Right lobe of liver (tissue), 4 donors: ENCODE results near the gene CREB5.

ENCODE experiments used
- CTCF ChIP-seq, 4 donors: fragments of 200-600 bp in 3 of 4; fragments of 450-650 bp in 1 of 4; IDR thresholded peaks; one replicate each; pipeline versions ENCODE4 v1.5.1 to v1.8.0; 2016 to 2022; ENCODE audit warnings: antibody characterized with exemption in 4 of 4, mild to moderate bottlenecking in 2 of 4
- POLR2A ChIP-seq: fragments of 450-650 bp; IDR thresholded peaks from one replicate; pipeline ENCODE4 v1.6.1; 2017; ENCODE audit warnings: antibody characterized with exemption, mild to moderate bottlenecking
- donor health status: DM: no; HTN: no; CAD: no.
- donor health status: DM: no; HTN: no; CAD: no.
- donor health status: DM: no; HTN: yes; CAD: no.

DNA sequence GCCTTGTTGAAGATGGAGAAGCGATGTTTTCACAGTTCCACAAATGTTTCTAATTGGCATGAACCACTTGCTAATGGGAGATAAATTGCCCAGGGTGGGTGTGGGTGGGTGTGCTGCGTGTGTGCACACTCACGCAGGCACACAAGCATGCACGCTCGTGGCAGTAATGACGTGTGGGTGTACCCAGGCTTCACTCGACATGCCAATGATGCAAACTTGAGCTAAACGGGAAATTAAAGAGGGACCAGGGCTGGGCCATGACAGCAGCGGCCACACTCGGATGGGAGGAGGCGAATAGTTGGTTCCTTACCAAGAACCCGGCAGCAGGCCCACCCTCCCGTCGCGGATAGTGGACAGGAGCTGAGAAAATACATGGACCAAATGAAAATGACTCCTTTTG, 386.0 kb downstream of the CREB5 start:
- TF ChIP-seq POLR2A (no peak), CTCF (IDR thresholded peaks at IDR 0.05) (no peak)
